MM.1S (cell line): ENCODE results near the gene ETV3.

Source experiments
- DNase-seq: peaks from one replicate; pipeline ENCODE4 v3.0.0-alpha.2; 2015
- H2AFZ ChIP-seq: fragments of 300-600 bp; sonication (generic); 2 replicates; pipeline ENCODE4 v1.6.0; 2016; ENCODE audit warnings: antibody characterized with exemption, low read length
- H3F3A ChIP-seq: fragments of 300-600 bp; sonication (generic); 2 replicates; pipeline ENCODE4 v1.6.1; 2016; ENCODE audit warnings: mild to moderate bottlenecking, antibody characterized with exemption, low read length, moderate library complexity, mixed read lengths; ENCODE audit not compliant: insufficient read depth
- H3K27ac ChIP-seq: fragments of 300-600 bp; sonication (generic); 2 replicates; pipeline ENCODE4 v1.5.1; 2016; ENCODE audit warnings: mild to moderate bottlenecking, low read length
- H3K27me3 ChIP-seq: fragments of 300-600 bp; sonication (generic); replicated peaks from 2 replicates; pipeline ENCODE4 v1.6.0; 2016; ENCODE audit warnings: low read length; ENCODE audit not compliant: insufficient read depth
- H3K36me3 ChIP-seq: fragments of 300-600 bp; sonication (generic); replicated peaks from 2 replicates; pipeline ENCODE4 v1.6.1; 2016; ENCODE audit warnings: mild to moderate bottlenecking, low read length, mixed read lengths; ENCODE audit not compliant: insufficient read depth
- H3K4me1 ChIP-seq: fragments of 300-600 bp; sonication (generic); 2 replicates; pipeline ENCODE4 v1.6.1; 2016; ENCODE audit warnings: low read length, mixed read lengths
- H3K4me2 ChIP-seq: fragments of 300-600 bp; sonication (generic); 2 replicates; pipeline ENCODE4 v1.6.0; 2016; ENCODE audit warnings: low read depth, low read length
- H3K4me3 ChIP-seq: fragments of 300-600 bp; sonication (generic); 2 replicates; pipeline ENCODE4 v1.5.1; 2016; ENCODE audit warnings: low read length, mixed read lengths
- H3K79me2 ChIP-seq: fragments of 300-600 bp; sonication (generic); 2 replicates; pipeline ENCODE4 v1.6.1; 2016; ENCODE audit warnings: mixed run types, low read length, mixed read lengths
- H3K9ac ChIP-seq: fragments of 300-600 bp; sonication (generic); 2 replicates; pipeline ENCODE4 v1.6.1; 2016; ENCODE audit warnings: low read length, mixed read lengths
- H3K9me2 ChIP-seq: fragments of 300-600 bp; sonication (generic); replicated peaks from 2 replicates; pipeline ENCODE4 v1.6.1; 2016; ENCODE audit warnings: mild to moderate bottlenecking, low read length, mixed read lengths; ENCODE audit not compliant: insufficient read depth
- H3K9me3 ChIP-seq: fragments of 300-600 bp; sonication (generic); replicated peaks from 2 replicates; pipeline ENCODE4 v1.6.1; 2016; ENCODE audit warnings: mild to moderate bottlenecking, low read length, mixed read lengths; ENCODE audit not compliant: insufficient read depth
- H4K20me1 ChIP-seq: fragments of 300-600 bp; sonication (generic); 2 replicates; pipeline ENCODE4 v1.6.1; 2016; ENCODE audit warnings: mild to moderate bottlenecking, low read length, moderate library complexity, mixed read lengths; ENCODE audit not compliant: insufficient read depth
- EZH2 ChIP-seq: fragments of 300-600 bp; sonication (generic); optimal IDR thresholded peaks from 2 replicates; pipeline ENCODE3; 2017; ENCODE audit warnings: low read depth, mild to moderate bottlenecking, antibody characterized with exemption, low read length, mixed read lengths
- EZH2phosphoT487 ChIP-seq: fragments of 300-600 bp; sonication (generic); IDR thresholded peaks from 2 replicates; pipeline ENCODE4 v1.6.1; 2018; ENCODE audit warnings: antibody characterized with exemption, low read length
- TF ChIP-seq, protein P1 (sequence below): fragments of 300-600 bp; sonication (generic); IDR thresholded peaks from 2 replicates; pipeline ENCODE4 v1.5.1; 2016; ENCODE audit warnings: antibody characterized with exemption, low read length, mixed read lengths

Gene ETV3

DNA sequence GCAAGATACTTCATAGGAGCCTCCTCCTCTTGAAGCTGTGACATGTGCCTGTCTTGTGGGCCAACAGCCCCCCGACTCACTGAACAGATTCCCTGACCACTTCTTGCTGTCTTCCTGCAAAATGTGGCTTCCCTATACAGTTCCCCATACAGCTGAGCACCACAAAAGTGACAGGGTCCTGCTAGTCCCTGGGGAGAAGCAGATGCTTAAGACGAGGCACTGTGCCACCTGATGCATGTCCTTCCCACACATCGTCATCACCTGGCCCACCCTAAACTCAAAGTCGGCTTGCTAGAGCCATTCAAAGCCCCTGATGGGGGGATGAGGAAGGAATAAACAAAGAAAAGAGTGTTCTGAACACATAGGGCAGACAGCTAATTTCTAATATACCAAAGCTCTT is 29.2 kb upstream of the ETV3 start:
- H3K4me3 ChIP-seq = no peak overlapping the region
- peaks cover 7% of the 10 kb centered on the region for H3F3A ChIP-seq
- H2AFZ ChIP-seq = no peak overlapping the region
- H3K4me1 ChIP-seq = peaks cover 16% of the 10 kb centered on the region
- H3K9me3 ChIP-seq = no peaks in the 10 kb centered on the region
- H3K79me2 ChIP-seq = no peaks in the 10 kb centered on the region
- H3K4me2 ChIP-seq = peak overlapping the region; percentile 12; the same call in 1 of the 2 replicates
- H4K20me1 ChIP-seq = no peaks in the 10 kb centered on the region
- TF ChIP-seq, protein P1, sequence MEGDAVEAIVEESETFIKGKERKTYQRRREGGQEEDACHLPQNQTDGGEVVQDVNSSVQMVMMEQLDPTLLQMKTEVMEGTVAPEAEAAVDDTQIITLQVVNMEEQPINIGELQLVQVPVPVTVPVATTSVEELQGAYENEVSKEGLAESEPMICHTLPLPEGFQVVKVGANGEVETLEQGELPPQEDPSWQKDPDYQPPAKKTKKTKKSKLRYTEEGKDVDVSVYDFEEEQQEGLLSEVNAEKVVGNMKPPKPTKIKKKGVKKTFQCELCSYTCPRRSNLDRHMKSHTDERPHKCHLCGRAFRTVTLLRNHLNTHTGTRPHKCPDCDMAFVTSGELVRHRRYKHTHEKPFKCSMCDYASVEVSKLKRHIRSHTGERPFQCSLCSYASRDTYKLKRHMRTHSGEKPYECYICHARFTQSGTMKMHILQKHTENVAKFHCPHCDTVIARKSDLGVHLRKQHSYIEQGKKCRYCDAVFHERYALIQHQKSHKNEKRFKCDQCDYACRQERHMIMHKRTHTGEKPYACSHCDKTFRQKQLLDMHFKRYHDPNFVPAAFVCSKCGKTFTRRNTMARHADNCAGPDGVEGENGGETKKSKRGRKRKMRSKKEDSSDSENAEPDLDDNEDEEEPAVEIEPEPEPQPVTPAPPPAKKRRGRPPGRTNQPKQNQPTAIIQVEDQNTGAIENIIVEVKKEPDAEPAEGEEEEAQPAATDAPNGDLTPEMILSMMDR = no peak
- TF ChIP-seq EZH2phosphoT487 (no peak), EZH2 (no peak)
- no peak for DNase-seq
- no peaks in the 10 kb centered on the region for H3K36me3 ChIP-seq
- H3K9ac ChIP-seq = no peak overlapping the region
- H3K27ac ChIP-seq = no peak overlapping the region
- H3K9me2 ChIP-seq = no peaks in the 10 kb centered on the region
- H3K27me3 ChIP-seq = no peaks in the 10 kb centered on the region

DNA sequence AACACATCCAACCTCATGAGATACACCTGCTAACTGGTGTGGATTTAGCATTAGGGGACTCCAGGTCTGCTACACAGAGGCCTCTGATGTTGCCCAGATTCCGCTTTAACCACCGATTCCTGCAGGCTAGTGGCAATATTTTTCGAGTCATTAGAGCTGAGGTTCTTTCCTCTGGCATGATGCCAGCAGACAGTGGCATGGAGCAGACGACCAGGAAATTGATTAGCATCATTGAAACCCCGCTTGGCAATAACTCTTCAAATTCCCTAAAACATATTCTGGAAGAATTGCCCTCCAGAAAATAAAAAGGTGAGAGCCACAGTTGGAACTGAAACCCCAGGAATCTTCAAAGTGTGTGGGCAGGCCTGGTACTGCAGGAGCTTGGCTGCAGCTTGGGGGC is 28.4 kb upstream of the ETV3 start:
- Histone ChIP-seq H3K79me2 (no peaks in the 10 kb centered on the region), H2AFZ (no peak overlapping the region), H3K27ac (no peak overlapping the region), H3F3A (peaks cover 6% of the 10 kb centered on the region), H3K9ac (no peak overlapping the region), H4K20me1 (no peaks in the 10 kb centered on the region), H3K9me3 (no peaks in the 10 kb centered on the region), H3K36me3 (no peaks in the 10 kb centered on the region), H3K9me2 (no peaks in the 10 kb centered on the region), H3K4me3 (no peak overlapping the region), H3K27me3 (no peaks in the 10 kb centered on the region), H3K4me2 (no peak overlapping the region), H3K4me1 (peaks cover 16% of the 10 kb centered on the region)
- TF ChIP-seq, protein P1 = no peak
- no peak for TF ChIP-seq EZH2phosphoT487
- TF ChIP-seq EZH2 = no peak
- no peak for DNase-seq

DNA sequence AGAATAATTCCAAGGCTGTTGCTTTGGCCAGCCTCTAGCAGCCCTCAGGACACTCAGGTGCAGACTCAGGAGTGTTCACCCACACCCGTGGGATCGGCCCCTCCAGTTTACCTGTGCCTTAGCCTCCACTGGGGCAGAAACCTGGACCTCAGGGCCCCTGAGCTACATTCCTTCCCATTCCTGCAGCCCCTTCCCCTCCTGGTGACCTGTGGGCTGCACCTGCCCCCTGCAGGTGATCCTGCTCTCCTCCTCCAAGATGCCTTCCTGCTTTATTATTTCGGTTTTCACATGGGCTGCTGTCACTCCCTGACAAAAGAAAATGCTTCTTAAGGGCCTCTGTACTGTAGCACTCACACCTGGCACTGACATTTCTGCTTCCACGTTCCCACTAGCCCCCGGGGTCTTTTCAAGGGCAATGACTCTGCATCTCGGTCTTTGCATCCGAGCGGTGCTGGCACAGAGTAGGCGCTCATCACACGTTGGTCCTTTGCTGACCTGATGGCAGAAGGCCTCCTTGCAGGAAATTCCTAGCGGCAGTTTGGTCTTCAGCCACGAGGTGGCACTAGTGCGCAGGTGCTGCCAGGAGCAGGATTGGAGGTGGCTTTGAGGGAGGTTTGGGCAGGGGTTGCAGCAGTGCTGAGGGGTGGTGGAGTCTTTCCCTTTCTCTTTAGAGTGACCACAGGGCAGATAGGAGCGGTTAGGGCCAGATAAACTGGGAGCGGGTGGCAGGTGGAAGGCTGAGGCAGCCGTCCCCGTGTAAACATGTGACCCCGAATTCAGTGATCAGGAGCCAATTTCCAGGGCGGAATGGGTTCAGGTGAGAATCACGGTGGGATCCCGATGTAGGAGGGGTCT is 25.3 kb upstream of the ETV3 start:
- no peak overlapping the region for H3K27ac ChIP-seq

More for the DNA sequence above, 25.3 kb upstream of the ETV3 start:
- H3K79me2 ChIP-seq = no peaks in the 10 kb centered on the region
- no peaks in the 10 kb centered on the region for H4K20me1 ChIP-seq
- H3K36me3 ChIP-seq = no peaks in the 10 kb centered on the region
- peaks cover 16% of the 10 kb centered on the region for H3K4me1 ChIP-seq
- peak; percentile 87 for DNase-seq
- no peaks in the 10 kb centered on the region for H3F3A ChIP-seq
- TF ChIP-seq, protein P1 = peak; percentile 99
- no peak for TF ChIP-seq EZH2phosphoT487
- H2AFZ ChIP-seq = peak overlapping the region; percentile 96
- peak overlapping the region; percentile 57 for H3K4me3 ChIP-seq
- H3K9me2 ChIP-seq = no peaks in the 10 kb centered on the region
- peak overlapping the region; percentile 89 for H3K4me2 ChIP-seq
- H3K9ac ChIP-seq = peak overlapping the region; percentile 45; the same call in 1 of the 2 replicates
- H3K27me3 ChIP-seq = no peaks in the 10 kb centered on the region
- H3K9me3 ChIP-seq = no peaks in the 10 kb centered on the region
